Activated CD8-positive, alpha-beta T cell treated with anti-CD3 and anti-CD28 coated beads, Interleukin-2, amount 10 ng/mL, durations not matched to agents 7 days and 5 days (primary cell): Measurements from ENCODE around the gene PUM2. TPM values are rescaled to one million over a fixed set of nuclear protein-coding genes. Genes with fewer than 3 reads are reported as not detected.

Source experiments
- ATAC-seq: fragments of 150-1000 bp; cut with Tn5 transposase; one replicate; pipeline ENCODE4 v1.10.0; 2021; ENCODE audit warnings: moderate library complexity
- CTCF ChIA-PET: fragments of 350-600 bp; sonication (Branson Sonifier 250); formaldehyde crosslinking; loops from one replicate; lab custom pipeline; 2021; ENCODE audit warnings: antibody characterized with exemption; lab: Charles Lee
- POLR2A ChIA-PET: fragments of 350-600 bp; sonication (Branson Sonifier 250); formaldehyde crosslinking; loops from one replicate; lab custom pipeline; 2021; ENCODE audit warnings: antibody characterized with exemption; lab: Charles Lee
- DNase-seq: peaks from one replicate; pipeline ENCODE4 v3.0.0-alpha.2; 2020
- H3K27ac Mint-ChIP-seq: one replicate; pipeline ENCODE4 v1.8.0; 2021; ENCODE audit warnings: mild to moderate bottlenecking, mixed read lengths
- H3K27me3 Mint-ChIP-seq: one replicate; pipeline ENCODE4 v1.8.0; 2021; ENCODE audit warnings: low read depth, mixed read lengths
- H3K36me3 Mint-ChIP-seq: one replicate; pipeline ENCODE4 v1.8.0; 2021; ENCODE audit warnings: low read depth, mixed read lengths
- H3K4me1 Mint-ChIP-seq: one replicate; pipeline ENCODE4 v1.8.0; 2021; ENCODE audit warnings: low read depth, mixed read lengths
- H3K4me3 Mint-ChIP-seq: one replicate; pipeline ENCODE4 v1.8.0; 2021; ENCODE audit warnings: mild to moderate bottlenecking, mixed read lengths
- H3K9me3 Mint-ChIP-seq: one replicate; pipeline ENCODE4 v1.8.0; 2022; ENCODE audit warnings: mixed read lengths; ENCODE audit not compliant: insufficient read depth
- total RNA-seq, 2 experiments: library from RNA; stranded (reverse); gene quantifications; one replicate each; pipeline ENCODE4 v1.2.3, GENCODE V29; 2021

Gene PUM2
- total RNA-seq, 2 experiments from 2014 or later: 123 to 129 TPM

DNA sequence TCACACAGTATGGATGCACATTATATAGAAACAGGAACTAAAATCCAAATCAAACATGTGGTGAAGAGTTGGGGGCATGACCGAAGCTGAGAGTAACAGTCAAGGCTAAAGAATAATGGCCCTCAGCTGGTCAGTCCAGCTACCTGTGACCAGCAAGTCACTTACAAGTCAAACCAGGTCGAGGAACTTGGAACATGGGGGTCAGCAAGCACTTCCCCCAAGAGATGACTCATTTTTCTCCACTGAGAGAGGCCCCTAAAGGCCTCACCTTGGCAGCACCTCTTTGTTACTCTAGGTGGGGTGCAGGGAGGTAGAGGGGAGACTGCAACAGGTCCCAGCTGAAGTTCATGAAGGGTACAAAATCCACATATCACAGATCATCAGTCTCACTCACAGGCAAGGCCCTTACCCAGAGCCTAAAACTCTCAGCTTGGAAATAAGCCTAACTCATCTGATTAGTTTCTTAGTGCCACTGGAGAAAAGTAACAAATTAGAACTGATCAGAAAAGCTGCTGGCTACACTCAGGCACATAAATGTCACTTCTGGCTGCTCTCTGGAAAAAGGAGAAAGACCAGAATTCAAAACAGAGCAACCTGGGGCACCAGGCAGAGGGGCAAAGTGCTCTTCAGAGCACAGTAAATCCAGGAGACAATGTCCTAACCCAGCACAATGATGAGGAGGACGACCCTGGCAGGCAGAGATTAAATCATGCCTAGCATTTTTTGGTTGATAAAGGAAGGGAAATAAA is 129.7 kb downstream of the PUM2 start:
- Mint-ChIP-seq H3K27me3 (peaks cover 39% of the 10 kb centered on the region), H3K4me3 (no peak overlapping the region), H3K36me3 (no peaks in the 10 kb centered on the region), H3K9me3 (no peaks in the 10 kb centered on the region), H3K27ac (no peak overlapping the region), H3K4me1 (peaks cover 10% of the 10 kb centered on the region)
- ChIA-PET POLR2A (no interaction called here), CTCF (interaction anchor here (1.1 to 1.2 kb wide), 2 partner anchors 22 to 203 kb away, joined by 3 read pairs; no protein-coding TSS in a partner anchor)
- no peak for ATAC-seq
- no peak for DNase-seq

DNA sequence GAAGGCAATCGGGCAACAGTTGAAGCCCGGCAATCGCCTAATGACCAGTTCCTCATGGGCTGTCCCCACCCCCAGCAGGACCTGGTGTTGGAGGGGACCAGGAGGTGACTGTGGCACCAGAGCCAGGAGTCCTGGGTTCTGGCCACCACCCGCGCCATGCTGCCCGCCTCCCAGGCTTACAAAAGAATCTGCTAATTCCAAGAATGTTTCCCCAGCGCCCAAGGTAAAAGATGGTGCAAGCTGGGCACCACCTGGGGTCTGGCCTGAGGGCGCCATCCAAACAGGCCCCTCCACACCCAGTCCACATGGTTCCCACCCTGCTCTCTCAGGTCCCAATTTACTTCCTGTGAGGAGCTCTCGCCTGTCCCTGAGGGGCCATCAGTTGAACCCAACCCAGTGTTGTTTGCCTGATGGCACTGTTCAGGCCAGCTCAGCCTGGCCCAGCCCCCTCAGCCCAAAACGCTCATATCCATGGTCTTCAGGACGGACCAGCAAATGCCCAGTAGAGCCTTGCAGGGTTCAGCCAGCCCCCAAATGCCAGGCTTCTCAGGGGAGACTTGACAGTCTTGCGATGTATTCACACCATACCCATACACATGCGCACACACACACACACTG is 130.8 kb downstream of the PUM2 start:
- no peaks in the 10 kb centered on the region for H3K36me3 Mint-ChIP-seq
- no peaks in the 10 kb centered on the region for H3K9me3 Mint-ChIP-seq
- peaks cover 4% of the 10 kb centered on the region for H3K4me1 Mint-ChIP-seq
- ChIA-PET CTCF (interaction anchor here (1.1 kb wide), 1 partner anchor 23 kb away, joined by 3 read pairs; no protein-coding TSS in a partner anchor), POLR2A (no interaction called here)
- ATAC-seq: no peak
- H3K27me3 Mint-ChIP-seq: peaks cover 32% of the 10 kb centered on the region
- DNase-seq: no peak
- H3K27ac Mint-ChIP-seq: no peak overlapping the region
- no peak overlapping the region for H3K4me3 Mint-ChIP-seq

DNA sequence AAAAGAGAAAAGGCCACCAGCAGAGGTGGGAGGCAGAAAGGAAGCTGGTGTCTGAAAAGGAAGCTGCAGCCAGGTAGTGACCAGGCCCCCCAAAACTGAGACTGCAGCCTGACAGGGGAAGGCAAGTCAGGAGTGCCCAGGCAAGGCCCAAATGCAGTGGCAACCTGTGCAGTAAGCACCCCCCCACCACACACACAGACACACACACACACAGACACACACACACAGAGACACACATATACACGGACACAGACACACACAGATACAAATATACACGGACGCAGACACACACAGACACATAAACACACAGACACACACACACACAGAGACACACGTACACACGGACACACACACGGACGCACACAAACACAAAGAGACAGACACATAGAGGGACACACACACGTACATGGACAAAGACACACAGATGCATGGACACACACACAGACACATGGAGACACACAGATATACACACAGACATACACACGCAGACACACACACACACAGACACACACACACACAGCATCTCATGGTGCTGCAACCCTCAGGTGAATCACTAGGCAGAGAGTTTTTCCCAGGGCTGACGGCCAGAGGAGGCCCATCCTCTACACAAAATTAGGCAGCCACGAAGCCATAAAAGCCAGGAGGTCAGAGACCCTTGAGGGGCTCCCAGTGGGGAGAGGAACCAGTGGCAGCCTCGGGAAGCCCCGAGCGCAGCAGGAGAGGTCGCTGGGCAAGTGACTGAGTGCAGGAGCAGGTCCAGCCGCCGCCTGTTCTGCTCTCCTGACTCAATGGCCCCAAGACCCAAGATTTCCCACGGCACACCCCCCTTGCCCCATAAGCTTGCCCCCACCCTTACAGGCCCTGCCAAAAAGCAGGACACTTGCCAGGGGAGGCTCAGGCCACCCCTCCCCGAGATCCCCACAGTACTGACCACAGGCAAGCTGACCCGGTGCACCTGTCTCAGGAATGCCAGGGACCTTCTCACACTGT is 132.0 kb downstream of the PUM2 start:
- Mint-ChIP-seq H3K27ac (no peak overlapping the region), H3K27me3 (peaks cover 32% of the 10 kb centered on the region), H3K4me1 (peaks cover 4% of the 10 kb centered on the region), H3K36me3 (no peaks in the 10 kb centered on the region), H3K4me3 (no peak overlapping the region), H3K9me3 (no peaks in the 10 kb centered on the region)
- no peak for DNase-seq
- CTCF ChIA-PET: no interaction called here
- no peak for ATAC-seq
- POLR2A ChIA-PET: no interaction called here

DNA sequence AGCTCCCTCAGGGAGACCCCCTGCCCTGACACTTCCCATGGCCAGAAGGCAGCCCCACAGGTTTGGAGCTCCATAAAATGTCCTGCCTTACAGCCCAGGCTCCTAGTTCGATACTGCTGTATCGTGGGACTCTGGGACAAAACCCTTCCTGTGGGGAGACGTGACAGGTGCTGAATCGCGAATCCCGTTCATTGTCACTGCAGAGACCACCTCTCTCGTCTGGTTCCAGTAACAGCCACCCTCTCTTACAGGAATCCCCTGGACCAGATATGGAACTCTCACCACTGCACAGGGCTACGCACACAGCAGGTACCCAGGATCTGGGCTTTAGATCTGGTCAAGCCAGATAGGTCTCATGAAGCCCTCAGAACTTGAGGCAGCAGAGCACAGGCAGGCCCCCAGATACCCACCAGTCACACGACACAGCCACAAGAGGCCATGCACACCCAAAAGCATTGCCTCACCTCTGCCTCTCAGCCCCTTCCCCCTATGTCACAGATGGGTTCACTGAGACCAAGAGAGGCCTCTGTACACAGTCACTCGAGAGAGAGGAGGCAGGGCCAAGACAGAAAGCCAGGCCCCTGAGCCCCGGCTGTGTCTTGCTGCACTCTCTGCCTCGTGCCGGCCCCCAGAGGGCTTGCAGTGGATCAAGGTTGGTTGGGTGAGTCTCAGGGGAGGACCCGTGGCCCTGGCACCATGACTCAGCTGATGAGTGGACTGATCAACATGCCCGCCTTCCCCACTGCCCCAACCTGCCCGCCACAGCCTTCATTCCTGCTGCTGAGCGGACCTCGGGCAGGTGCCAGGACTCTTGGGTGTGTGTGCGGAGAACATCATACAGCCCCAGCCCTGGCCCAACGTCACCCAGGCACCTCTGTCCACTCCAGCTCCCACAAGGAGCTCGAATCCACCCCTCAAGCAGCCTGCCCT is 133.3 kb downstream of the PUM2 start:
- ATAC-seq (no peak), DNase-seq (no peak)
- Mint-ChIP-seq H3K27ac (no peak overlapping the region), H3K9me3 (no peaks in the 10 kb centered on the region), H3K36me3 (no peaks in the 10 kb centered on the region), H3K4me3 (no peak overlapping the region), H3K27me3 (peaks cover 24% of the 10 kb centered on the region), H3K4me1 (no peaks in the 10 kb centered on the region)
- POLR2A ChIA-PET: interaction anchor here (0.6 kb wide), 1 partner anchor 316 kb away, joined by 3 read pairs; no protein-coding TSS in a partner anchor
- CTCF ChIA-PET: interaction anchor here (0.7 kb wide), 1 partner anchor 8 kb away, joined by 5 read pairs; the partner anchor contains the start of gene SDC1

DNA sequence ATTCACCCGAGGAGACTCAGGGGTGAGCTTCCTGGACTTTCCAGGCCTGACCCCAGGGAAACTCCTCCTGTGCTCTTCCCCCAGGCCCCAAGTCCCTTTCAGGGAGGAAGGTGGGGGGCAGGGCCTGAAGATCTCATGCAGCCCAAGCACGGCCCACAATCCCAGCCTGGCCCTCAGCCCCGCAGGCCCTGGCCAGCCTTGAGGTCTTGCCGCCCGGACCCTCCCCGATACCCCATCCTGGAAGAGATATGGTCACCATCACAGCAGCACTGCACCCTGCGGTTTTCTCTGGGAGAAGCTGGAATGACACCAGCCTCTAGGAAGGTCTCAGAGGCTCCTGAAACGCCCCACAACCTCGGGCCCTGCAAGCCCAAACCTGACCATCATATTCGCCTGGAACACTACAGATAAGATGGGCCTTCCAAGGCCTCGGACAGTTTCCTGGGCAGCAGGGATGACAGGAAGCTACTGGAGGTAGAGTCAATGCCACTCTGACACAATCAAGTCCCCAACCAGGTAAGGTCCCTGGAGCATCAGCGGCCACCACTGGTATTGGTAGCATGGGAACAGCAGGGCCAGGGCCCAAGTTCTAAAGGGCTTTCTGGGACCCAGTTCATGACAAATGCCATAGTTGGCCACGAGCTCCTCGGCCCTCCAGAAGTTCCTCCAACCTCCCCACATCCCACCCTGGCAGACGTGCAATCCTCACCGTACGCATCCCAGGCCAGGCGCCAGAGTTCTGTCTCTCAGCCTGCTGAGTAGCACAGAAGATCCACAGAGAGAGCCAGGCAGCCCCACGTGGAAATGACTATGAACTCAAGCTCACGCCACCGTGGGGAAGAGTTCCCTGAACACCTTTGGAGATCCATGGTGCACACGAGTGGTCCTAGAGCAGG is 134.3 kb downstream of the PUM2 start:
- ChIA-PET POLR2A (interaction anchor here (0.6 kb wide), 1 partner anchor 315 kb away, joined by 3 read pairs; no protein-coding TSS in a partner anchor), CTCF (interaction anchor here (0.7 kb wide), 1 partner anchor 9 kb away, joined by 5 read pairs; the partner anchor contains the start of gene SDC1)
- ATAC-seq: no peak
- Mint-ChIP-seq H3K36me3 (no peaks in the 10 kb centered on the region), H3K27ac (no peak overlapping the region), H3K9me3 (no peaks in the 10 kb centered on the region), H3K4me1 (no peaks in the 10 kb centered on the region), H3K27me3 (peaks cover 14% of the 10 kb centered on the region), H3K4me3 (no peak overlapping the region)
- no peak for DNase-seq

DNA sequence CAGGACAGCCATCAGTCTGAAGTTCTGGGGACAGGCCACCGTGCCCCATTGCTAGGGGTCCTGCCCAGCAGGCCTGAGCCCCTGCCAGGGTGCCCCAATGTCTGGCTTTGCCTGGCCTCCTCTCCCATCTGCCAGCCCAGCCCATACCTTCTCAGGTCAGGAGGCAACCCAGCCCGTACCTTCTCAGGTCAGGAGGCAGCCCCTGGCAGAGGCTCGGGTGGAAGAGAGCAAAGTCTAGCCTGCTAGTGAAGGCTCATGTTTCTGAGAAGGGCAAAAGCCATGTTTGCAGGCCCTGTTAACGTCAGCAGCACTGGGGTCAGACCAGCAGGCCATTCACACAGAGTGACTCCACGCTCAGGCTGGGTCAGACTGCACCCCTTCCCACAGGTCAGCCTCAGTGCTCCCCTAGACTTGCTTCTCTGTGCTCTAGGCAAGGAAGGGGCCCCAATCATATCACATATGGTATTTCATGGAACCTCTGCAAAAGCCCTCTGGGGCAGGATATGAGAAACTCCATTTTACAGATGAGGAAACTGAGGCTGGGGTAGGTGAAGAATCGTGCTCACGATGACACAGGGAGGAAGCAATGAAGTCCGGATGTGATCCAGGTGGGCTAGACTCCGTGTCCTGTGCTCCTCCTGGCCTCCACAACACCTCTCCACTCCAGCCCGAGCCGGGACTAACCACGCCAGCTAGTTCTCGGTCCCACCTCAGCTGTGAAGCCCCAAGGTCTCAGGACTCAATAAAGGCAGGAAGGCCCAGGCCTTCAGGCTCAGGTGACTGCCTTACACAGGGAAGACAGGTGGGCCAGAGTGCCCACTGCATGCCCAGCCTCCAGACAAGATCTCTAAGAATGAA is 135.2 kb downstream of the PUM2 start:
- CTCF ChIA-PET: interaction anchor here (1.3 kb wide), 1 partner anchor 10 kb away, joined by 3 read pairs; no protein-coding TSS in a partner anchor
- H3K4me1 Mint-ChIP-seq: no peaks in the 10 kb centered on the region

DNA sequence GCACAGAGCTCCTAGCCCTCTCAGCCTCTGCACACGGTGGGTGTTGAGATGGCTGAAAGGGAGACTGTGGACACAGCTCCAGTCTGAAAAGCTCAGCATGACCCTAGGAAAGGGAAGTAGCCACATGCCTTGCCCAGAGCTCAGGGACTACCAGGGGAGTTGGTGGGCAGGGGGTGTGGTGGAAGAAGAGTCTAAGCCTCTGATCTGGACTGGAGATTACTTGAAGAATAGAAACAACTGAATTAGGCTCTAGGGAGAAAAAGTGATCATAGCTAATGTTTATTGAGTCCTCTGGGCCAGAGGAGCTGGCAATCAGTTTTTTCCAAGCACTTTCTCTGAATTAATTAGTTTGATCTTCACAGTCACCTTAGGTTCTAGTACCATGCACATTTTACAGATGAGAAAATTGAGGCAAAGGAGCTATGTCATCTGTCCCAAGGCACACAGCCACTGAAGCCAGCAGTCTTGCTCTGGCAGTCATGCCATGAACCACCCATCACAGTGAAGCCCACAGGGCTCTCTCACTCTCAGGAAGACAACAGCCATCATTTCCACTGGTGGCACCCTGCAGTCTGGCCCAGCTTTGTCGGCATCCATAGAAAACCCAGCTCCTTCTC is 136.0 kb downstream of the PUM2 start:
- CTCF ChIA-PET: interaction anchor here (1.3 kb wide), 1 partner anchor 11 kb away, joined by 3 read pairs; no protein-coding TSS in a partner anchor
- Mint-ChIP-seq H3K4me3 (no peak overlapping the region), H3K4me1 (no peaks in the 10 kb centered on the region), H3K27me3 (peaks cover 3% of the 10 kb centered on the region), H3K36me3 (no peaks in the 10 kb centered on the region), H3K9me3 (no peaks in the 10 kb centered on the region), H3K27ac (no peak overlapping the region)
- ATAC-seq: no peak
- POLR2A ChIA-PET: no interaction called here
- no peak for DNase-seq

More for the DNA sequence above, 135.2 kb downstream of the PUM2 start:
- DNase-seq (no peak), ATAC-seq (no peak)
- Mint-ChIP-seq H3K4me3 (no peak overlapping the region), H3K9me3 (no peaks in the 10 kb centered on the region), H3K27me3 (peaks cover 8% of the 10 kb centered on the region), H3K36me3 (no peaks in the 10 kb centered on the region), H3K27ac (no peak overlapping the region)
- POLR2A ChIA-PET: no interaction called here

DNA sequence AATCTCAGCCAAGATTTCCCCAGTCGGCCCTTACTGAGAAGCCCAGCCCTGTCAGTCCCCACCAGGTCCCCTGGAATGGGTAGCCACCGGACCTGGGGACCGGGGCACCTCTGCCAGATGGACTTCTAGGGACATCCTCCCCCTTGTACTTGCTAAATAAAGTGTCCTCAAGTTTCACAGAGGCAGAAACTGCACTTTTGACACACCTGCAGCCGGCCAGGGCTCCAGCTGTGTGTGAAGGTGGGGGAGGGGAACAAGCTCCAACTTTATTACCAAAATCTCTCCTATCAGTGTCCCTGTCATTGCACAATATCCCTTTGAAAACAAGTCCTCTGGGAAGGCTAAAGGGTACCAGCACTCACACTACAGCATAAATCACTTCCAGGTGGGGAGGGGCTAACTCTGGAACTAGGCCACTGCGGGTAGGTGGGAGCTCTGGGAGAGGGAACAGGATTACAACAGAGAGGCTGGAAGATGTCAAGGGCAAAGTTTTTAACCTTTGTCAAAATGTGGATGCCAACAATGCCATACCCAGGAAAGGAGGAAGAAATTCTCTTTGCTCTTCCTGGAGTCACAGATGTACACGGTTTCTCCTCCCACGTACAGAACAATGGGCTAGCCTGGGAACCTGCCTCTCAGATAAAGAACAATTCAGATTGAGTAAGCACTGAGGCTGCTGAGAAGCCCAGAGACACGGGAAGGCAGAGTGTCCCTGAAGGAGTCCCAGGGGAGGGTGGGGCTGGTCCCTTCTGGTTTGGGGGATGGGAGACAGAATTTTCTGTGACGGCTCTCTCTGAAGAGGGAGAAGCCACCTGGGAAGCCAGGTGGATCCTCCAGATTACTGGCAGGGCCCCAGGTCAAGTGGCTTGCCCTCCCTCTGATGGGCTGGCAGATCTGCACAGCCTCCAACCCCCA is 136.7 kb downstream of the PUM2 start:
- Mint-ChIP-seq H3K27ac (no peak overlapping the region), H3K27me3 (peaks cover 3% of the 10 kb centered on the region), H3K9me3 (no peaks in the 10 kb centered on the region), H3K4me1 (no peaks in the 10 kb centered on the region), H3K4me3 (no peak overlapping the region), H3K36me3 (no peaks in the 10 kb centered on the region)
- ATAC-seq (no peak), DNase-seq (no peak)
- CTCF ChIA-PET: interaction anchor here (0.8 to 1.3 kb wide), 2 partner anchors 12 kb away, joined by 3 read pairs; partner anchors contain the start of gene SDC1
- POLR2A ChIA-PET: no interaction called here
